GM13977 (cell line): ENCODE measurements around the gene OPALIN.
A peak's percentile ranks its signal among the peaks of the same experiment; 100 is the strongest.

Experiments
- DNase-seq: peaks from one replicate; pipeline ENCODE4 v3.0.0; 2012; ENCODE audit warnings: low spot score
- in situ Hi-C: fragments of 300-500 bp; cut with MboI; formaldehyde crosslinking; loops from one replicate; pipeline ENCODE4 v1.12.0; 2022; ENCODE audit warnings: low sequenced_read_pairs, low pct_unique_long_range_greater_than_20kb, mixed read lengths, inconsistent platforms; ENCODE audit not compliant: unreplicated experiment
- TF ChIP-seq, protein P1 (sequence below): IDR thresholded peaks from 2 replicates; pipeline ENCODE4 v1.5.1; 2012; ENCODE audit warnings: mild to moderate bottlenecking, control low read depth; ENCODE audit not compliant: insufficient read depth; ENCODE audit errors: extremely low read depth, missing control alignments

The OPALIN gene

DNA sequence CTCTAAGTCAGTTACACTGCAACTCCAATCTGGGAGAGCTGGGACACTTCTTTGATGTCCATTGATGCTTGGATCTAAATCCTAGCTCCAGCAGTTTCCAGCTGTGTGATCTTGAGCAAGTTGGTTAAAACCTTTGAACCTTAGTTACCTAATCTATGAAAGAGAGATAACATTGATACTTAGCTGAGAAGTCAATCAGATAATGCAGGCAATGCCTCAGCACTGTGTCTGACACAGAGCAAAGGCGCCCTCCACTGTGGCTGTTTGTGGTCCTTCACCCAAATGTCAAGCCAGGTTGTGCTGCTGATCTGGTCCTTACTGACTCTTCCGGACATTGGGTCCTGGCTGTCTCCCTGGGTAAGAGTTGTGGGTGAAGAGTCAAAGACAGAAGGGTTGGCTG, 34.4 kb downstream of the OPALIN start:
- TF ChIP-seq, protein P1, sequence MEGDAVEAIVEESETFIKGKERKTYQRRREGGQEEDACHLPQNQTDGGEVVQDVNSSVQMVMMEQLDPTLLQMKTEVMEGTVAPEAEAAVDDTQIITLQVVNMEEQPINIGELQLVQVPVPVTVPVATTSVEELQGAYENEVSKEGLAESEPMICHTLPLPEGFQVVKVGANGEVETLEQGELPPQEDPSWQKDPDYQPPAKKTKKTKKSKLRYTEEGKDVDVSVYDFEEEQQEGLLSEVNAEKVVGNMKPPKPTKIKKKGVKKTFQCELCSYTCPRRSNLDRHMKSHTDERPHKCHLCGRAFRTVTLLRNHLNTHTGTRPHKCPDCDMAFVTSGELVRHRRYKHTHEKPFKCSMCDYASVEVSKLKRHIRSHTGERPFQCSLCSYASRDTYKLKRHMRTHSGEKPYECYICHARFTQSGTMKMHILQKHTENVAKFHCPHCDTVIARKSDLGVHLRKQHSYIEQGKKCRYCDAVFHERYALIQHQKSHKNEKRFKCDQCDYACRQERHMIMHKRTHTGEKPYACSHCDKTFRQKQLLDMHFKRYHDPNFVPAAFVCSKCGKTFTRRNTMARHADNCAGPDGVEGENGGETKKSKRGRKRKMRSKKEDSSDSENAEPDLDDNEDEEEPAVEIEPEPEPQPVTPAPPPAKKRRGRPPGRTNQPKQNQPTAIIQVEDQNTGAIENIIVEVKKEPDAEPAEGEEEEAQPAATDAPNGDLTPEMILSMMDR: peak; percentile 25
- DNase-seq: no peak
- in situ Hi-C loops: no loop called here

DNA sequence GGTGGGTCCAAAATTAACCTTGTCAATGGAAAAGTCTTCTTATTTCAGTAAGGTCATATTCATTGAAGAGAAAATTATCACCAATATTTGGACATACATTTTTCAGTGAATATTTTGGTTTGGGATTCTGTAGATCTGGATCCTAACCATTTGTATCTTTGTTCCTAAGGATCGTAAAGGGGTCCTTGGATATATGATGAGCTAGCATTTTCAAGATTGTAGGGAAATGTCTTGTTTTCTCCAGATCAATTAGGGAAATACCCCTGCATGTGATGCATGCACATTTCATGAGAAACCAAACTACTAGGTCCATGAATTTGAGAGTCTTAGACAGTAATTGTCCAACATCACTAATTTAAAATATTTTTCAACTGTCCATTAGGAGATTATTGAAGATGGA, 36.5 kb downstream of the OPALIN start:
- TF ChIP-seq, protein P1: no peak
- no peak for DNase-seq
- in situ Hi-C loops: no loop called here

DNA sequence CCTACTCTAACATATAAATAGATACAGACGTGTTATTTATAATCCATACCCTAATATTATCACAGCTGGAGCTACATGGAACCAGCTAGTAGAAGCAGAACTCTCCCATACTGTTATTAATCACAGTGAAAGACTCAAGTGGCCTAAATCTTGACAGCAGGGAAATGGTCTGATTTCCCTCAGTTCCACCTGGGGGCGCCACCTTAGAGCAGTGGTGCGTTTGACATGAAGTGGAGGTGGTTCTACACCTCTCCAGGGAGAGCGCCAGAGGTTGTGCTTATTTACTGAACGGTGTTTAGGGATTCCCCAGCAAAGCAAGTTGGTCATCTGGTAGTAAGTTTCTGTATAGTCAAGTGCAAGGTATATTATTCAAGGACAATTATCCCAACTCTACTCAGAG, 37.0 kb downstream of the OPALIN start:
- in situ Hi-C loops: no loop called here
- DNase-seq: no peak
- TF ChIP-seq, protein P1: peak; percentile 33

DNA sequence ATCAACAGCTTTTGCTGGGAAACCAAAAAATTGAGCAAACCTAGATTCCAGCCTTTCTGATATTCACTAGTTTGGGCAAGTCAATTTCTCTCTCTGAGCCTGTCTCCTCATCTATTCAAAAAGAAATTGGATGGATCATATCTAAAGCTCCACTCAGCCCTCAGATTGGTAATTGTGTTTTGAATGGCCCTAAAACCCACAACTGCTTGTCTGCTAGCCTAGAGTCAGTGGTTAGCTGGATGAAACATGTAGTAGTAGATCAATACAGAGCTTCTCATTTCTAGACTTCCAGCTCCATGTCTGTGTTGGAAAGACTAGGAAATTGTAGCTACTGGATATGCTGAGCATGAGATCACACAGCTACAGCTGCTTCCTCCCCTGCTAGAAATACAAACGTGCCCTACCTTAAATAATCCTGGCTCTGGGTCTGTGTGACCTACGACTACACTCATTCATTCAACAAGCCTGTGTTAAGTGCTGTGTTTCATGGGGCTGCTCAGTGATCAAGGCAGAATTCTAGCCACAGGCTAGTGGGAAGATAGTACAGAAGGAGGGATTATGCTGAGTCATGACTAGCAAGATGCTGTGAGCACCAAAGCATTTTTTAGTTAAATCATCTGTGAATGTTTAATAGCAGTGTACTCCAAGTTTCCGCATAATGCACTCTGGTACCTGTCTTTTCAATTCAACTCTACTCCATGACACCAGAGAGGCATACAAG, 38.9 kb downstream of the OPALIN start:
- no peak for DNase-seq
- in situ Hi-C loops: no loop called here
- TF ChIP-seq, protein P1: no peak

DNA sequence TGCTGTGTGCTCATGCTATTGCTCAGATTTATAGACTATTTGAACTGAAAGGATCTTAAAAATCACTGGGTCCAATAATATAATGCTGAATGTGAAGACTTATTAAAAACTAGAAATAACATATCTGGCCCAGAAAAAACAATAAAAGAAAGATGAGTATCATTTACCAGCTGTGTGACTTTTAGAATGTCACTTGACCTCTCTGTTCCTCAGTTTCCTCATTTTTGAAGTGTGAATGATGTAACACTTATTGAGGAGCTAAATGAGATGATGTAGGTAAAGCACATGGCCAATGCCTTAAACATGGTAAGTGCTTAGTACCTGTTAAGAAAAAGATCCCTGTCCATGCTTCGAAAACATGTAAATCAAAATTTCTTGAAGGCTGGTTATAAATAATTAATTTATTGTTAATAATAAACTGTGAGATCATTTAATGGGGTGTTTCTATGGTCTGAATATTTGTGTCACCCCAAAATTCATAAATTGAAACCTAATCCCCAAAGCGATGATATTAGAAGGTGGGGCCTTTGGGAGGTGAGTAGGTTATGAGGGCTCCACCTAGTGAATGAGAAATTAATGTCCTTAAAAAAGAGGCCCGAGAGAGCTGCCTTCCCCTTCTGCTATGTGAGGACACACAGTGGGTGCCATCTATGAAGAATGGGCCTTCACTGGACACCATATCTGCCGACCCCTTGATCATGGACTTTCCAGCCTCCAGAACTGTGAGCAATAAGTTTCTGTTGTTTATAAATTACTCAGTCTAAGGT, 41.6 kb downstream of the OPALIN start:
- no peak for DNase-seq
- in situ Hi-C loops: no loop called here
- TF ChIP-seq, protein P1: no peak

DNA sequence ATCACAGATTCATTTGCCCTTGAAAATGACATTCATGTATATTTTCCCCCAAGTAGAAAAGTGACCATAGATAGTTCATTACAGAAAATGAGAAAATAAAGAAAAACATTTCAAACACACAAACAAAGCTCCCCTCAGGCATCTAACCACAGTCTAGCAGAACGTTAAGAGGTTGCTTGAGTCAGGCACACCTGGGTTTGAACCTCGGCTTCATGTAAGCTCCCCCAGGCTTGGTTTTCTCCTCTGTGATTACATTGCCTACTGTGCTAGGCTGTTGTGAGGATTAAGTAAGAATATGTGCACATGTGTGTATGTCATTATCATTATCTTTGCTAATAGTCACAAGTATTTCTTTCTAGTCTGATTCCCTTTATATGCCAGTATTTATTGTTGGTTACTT, 45.5 kb downstream of the OPALIN start:
- TF ChIP-seq, protein P1: no peak
- in situ Hi-C loops: no loop called here
- DNase-seq: no peak
